ENCODE results near the gene CDC42EP5.
A peak's percentile ranks its signal among the peaks of the same experiment; 100 is the strongest.

The CDC42EP5 gene

DNA sequence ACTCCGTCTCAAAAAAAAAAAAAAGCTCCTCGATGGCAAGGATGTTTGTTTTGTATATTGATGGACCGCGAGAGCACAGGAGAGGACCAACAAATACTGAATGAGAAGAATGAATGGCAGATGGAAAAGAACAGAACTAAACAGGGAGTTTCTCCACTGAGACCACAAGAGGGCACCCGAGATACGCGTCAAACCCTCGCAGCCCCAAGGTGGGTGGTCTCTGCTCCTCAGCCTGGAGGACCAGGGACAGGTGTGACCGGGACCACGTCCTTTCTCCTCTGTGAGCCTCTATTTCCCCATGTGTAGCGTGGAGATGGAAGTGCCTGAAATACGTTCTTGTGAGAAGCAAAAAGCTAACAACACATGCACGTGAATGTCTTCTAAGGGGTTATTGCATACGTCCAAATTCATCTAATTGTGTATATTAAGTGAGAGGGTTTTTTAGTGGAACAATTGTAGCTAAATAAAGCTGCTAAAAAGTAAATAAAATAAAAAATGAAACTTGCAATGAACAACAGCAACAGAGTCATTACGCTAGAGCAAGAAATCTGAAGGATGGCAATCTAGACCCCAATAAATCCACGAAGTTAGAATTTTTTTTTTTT, 8.3 kb upstream of the CDC42EP5 start:
- Histone ChIP-seq H3K27ac (replicated peaks) (no peak overlapping the region), H3K4me3 (replicated peaks; ENCODE audit: insufficient read depth, low read length) (no peak overlapping the region), H3K27me3 (ENCODE audit: insufficient read depth, poor library complexity, severe bottlenecking) (peaks cover 24% of the 10 kb centered on the region)
- peak in 1 of 2 experiments; percentile 28 for DNase-seq (ENCODE audit: low read depth in 1 of 2, low spot score in 1 of 2)
- TF ChIP-seq SPI1 (IDR thresholded peaks at IDR 0.05; ENCODE audit: borderline replicate concordance, low read depth) (no peak), GABPA (IDR thresholded peaks at IDR 0.05; ENCODE audit: low read depth) (no peak), POLR2AphosphoS5 (IDR thresholded peaks at IDR 0.05; ENCODE audit: low read depth) (no peak)
- TF ChIP-seq, protein P1, sequence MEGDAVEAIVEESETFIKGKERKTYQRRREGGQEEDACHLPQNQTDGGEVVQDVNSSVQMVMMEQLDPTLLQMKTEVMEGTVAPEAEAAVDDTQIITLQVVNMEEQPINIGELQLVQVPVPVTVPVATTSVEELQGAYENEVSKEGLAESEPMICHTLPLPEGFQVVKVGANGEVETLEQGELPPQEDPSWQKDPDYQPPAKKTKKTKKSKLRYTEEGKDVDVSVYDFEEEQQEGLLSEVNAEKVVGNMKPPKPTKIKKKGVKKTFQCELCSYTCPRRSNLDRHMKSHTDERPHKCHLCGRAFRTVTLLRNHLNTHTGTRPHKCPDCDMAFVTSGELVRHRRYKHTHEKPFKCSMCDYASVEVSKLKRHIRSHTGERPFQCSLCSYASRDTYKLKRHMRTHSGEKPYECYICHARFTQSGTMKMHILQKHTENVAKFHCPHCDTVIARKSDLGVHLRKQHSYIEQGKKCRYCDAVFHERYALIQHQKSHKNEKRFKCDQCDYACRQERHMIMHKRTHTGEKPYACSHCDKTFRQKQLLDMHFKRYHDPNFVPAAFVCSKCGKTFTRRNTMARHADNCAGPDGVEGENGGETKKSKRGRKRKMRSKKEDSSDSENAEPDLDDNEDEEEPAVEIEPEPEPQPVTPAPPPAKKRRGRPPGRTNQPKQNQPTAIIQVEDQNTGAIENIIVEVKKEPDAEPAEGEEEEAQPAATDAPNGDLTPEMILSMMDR (IDR thresholded peaks at IDR 0.05; ENCODE audit: insufficient read depth, low read length): peak; percentile 56
- TF ChIP-seq, protein P2, sequence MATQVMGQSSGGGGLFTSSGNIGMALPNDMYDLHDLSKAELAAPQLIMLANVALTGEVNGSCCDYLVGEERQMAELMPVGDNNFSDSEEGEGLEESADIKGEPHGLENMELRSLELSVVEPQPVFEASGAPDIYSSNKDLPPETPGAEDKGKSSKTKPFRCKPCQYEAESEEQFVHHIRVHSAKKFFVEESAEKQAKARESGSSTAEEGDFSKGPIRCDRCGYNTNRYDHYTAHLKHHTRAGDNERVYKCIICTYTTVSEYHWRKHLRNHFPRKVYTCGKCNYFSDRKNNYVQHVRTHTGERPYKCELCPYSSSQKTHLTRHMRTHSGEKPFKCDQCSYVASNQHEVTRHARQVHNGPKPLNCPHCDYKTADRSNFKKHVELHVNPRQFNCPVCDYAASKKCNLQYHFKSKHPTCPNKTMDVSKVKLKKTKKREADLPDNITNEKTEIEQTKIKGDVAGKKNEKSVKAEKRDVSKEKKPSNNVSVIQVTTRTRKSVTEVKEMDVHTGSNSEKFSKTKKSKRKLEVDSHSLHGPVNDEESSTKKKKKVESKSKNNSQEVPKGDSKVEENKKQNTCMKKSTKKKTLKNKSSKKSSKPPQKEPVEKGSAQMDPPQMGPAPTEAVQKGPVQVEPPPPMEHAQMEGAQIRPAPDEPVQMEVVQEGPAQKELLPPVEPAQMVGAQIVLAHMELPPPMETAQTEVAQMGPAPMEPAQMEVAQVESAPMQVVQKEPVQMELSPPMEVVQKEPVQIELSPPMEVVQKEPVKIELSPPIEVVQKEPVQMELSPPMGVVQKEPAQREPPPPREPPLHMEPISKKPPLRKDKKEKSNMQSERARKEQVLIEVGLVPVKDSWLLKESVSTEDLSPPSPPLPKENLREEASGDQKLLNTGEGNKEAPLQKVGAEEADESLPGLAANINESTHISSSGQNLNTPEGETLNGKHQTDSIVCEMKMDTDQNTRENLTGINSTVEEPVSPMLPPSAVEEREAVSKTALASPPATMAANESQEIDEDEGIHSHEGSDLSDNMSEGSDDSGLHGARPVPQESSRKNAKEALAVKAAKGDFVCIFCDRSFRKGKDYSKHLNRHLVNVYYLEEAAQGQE (IDR thresholded peaks at IDR 0.05; ENCODE audit: insufficient replicate concordance, low read depth): no peak

DNA sequence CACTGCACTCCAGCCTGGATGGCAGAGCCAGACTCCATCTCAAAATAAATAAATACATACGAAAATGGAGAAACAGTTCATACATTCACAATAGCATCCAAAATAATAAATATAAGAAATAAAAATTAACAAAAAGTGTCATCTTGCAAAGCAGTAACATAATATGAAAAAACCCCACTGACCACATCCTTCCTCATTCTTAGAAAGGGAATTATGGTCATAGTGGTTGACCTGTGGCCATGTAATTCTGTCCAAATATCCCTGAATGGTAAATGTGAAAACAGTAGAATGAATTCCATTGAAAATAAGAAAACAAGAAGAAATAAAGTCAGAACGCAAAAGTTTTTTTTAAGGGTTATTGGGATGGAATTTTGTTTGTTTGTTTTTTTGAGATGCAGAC, 7.0 kb upstream of the CDC42EP5 start:
- no peak for DNase-seq (ENCODE audit: low read depth in 1 of 2, low spot score in 1 of 2)
- H3K4me3 ChIP-seq (replicated peaks; ENCODE audit: insufficient read depth, low read length): no peak overlapping the region
- H3K27me3 ChIP-seq (ENCODE audit: insufficient read depth, poor library complexity, severe bottlenecking): peaks cover 24% of the 10 kb centered on the region
- TF ChIP-seq POLR2AphosphoS5 (IDR thresholded peaks at IDR 0.05; ENCODE audit: low read depth) (no peak), GABPA (IDR thresholded peaks at IDR 0.05; ENCODE audit: low read depth) (no peak), SPI1 (IDR thresholded peaks at IDR 0.05; ENCODE audit: borderline replicate concordance, low read depth) (no peak)
- TF ChIP-seq, protein P1 (IDR thresholded peaks at IDR 0.05; ENCODE audit: insufficient read depth, low read length): no peak
- TF ChIP-seq, protein P2 (IDR thresholded peaks at IDR 0.05; ENCODE audit: insufficient replicate concordance, low read depth): no peak
- H3K27ac ChIP-seq (replicated peaks): no peak overlapping the region

DNA sequence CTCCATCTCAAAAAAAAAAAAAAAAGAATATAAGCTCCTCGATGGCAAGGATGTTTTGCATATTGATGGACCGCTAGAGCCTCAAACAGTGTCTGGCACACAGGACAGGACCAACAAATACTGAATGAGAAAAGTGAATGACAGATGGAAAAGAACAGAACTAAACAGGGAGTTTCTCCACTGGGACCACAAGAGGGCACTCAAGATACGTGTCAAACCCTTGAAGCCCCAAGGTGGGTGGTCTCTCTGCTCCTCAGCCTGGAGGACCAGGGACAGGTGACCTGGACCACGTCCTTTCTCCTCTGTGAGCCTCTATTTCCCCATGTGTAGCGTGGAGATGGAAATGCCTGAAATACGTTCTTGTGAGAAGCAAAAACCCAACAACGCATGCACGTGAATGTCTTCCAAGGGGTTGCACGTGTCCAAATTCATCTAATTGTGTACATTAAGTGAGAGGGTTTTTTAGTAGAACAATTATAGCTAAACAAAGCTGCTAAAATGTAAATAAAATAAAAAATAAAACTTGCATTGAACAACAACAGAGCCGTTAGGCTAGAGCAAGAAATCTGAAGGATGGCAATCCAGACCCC, 5.7 kb upstream of the CDC42EP5 start:
- no peak overlapping the region for H3K4me3 ChIP-seq (replicated peaks; ENCODE audit: insufficient read depth, low read length)
- TF ChIP-seq, protein P2 (IDR thresholded peaks at IDR 0.05; ENCODE audit: insufficient replicate concordance, low read depth): no peak
- TF ChIP-seq, protein P1 (IDR thresholded peaks at IDR 0.05; ENCODE audit: insufficient read depth, low read length): peak; percentile 31
- no peak for DNase-seq (ENCODE audit: low read depth in 1 of 2, low spot score in 1 of 2)
- H3K27ac ChIP-seq (replicated peaks): no peak overlapping the region
- peaks cover 27% of the 10 kb centered on the region for H3K27me3 ChIP-seq (ENCODE audit: insufficient read depth, poor library complexity, severe bottlenecking)

All from HL-60 (cell line).